Hepatocyte (in vitro differentiated cells): ENCODE measurements around the gene HSPB6.

Experiments
- EZH2 ChIP-seq: fragments of 200-600 bp; sonication (generic); IDR thresholded peaks from 2 replicates; pipeline ENCODE4 v1.6.1; 2016; ENCODE audit warnings: antibody characterized with exemption, mild to moderate bottlenecking, borderline replicate concordance
- TF ChIP-seq, protein P1 (sequence below): fragments of 200-600 bp; sonication (generic); IDR thresholded peaks from 2 replicates; pipeline ENCODE4 v1.5.1; 2016; ENCODE audit warnings: antibody characterized with exemption, mild to moderate bottlenecking; ENCODE audit not compliant: poor library complexity

DNA sequence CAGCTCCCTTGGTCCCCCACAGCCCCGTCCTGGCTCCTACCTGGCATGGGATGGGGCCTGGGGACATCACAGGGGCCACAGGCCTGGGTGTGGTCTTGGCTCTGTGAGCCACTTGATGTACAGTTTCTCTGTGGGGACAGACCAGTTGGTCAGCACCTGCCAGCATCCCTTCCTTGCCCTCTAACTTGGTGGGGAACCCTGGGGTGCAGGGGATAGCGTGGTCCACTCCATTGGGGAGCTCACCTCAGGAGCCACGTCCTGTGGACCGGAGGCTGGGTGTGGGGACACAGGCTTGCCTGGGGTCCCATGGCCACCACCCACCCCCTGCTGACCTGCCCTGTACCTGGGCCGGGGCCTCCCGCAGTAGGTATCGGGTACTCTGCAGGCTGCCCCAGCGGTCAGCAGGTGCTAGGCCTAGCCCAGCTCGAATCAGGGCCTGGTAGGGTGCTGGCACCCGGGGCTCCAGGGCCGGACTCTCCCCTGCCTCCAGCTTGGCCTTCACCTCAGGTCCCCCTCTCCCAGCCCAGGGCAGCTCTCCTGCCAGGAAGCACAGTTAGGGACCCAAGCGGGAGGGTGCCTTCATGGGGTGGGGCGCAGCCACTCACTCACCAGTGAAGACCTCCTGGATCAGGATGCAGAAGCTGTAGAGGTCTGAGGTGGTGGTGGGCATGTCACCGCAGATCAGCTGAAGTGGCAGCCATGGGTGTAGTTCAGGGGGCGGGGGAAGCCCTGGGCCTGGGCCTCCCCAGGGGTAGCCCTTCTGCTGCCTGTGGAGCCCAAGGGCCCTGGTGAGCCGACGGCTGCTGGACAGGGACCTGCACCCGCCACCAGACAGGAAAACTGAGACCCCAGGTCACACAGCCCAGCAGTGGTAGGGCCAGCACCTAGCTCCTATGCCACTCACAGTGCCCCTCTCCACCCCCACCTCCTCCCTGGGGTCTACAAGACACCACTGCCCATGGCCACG, 33.4 kb upstream of the HSPB6 start:
- TF ChIP-seq, protein P1, sequence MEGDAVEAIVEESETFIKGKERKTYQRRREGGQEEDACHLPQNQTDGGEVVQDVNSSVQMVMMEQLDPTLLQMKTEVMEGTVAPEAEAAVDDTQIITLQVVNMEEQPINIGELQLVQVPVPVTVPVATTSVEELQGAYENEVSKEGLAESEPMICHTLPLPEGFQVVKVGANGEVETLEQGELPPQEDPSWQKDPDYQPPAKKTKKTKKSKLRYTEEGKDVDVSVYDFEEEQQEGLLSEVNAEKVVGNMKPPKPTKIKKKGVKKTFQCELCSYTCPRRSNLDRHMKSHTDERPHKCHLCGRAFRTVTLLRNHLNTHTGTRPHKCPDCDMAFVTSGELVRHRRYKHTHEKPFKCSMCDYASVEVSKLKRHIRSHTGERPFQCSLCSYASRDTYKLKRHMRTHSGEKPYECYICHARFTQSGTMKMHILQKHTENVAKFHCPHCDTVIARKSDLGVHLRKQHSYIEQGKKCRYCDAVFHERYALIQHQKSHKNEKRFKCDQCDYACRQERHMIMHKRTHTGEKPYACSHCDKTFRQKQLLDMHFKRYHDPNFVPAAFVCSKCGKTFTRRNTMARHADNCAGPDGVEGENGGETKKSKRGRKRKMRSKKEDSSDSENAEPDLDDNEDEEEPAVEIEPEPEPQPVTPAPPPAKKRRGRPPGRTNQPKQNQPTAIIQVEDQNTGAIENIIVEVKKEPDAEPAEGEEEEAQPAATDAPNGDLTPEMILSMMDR, result no peak
- TF ChIP-seq EZH2, result no peak
